Naive thymus-derived CD4-positive, alpha-beta T cell (primary cell): ENCODE results near the gene PKN2. TPM values are rescaled to one million over a fixed set of nuclear protein-coding genes. Genes with fewer than 3 reads are reported as not detected.
A peak's percentile ranks its signal among the peaks of the same experiment; 100 is the strongest.

Experiments
- ATAC-seq: fragments of 150-1000 bp; cut with Tn5 transposase; 2 replicates; pipeline ENCODE4 v1.10.0; 2021; ENCODE audit warnings: mild to moderate bottlenecking, moderate library complexity
- CTCF ChIA-PET: fragments of 350-600 bp; sonication (Branson Sonifier 250); formaldehyde crosslinking; loops from one replicate; lab custom pipeline; 2021; ENCODE audit warnings: antibody characterized with exemption; lab: Charles Lee
- POLR2A ChIA-PET: fragments of 350-600 bp; sonication (Branson Sonifier 250); formaldehyde crosslinking; loops from one replicate; lab custom pipeline; 2021; ENCODE audit warnings: antibody characterized with exemption, inconsistent platforms; lab: Charles Lee
- DNase-seq, 9 donors: peaks; one replicate each; pipeline versions ENCODE4 v3.0.0 to v3.0.0-alpha.2; 2020 to 2022; ENCODE audit warnings: mixed read lengths in 1 of 9
- H3K27ac ChIP-seq: one replicate; pipeline ENCODE4 v1.7.0; 2013; ENCODE audit warnings: mild to moderate bottlenecking, low read depth, low read length, moderate library complexity
- H3K27me3 ChIP-seq, 2 donors: one replicate each; pipeline ENCODE4 v1.7.0; 2013; ENCODE audit warnings: low read length in 2 of 2, mild to moderate bottlenecking in 2 of 2, moderate library complexity in 2 of 2; ENCODE audit not compliant: control insufficient read depth in 2 of 2, insufficient read depth in 2 of 2
- H3K36me3 ChIP-seq, 3 experiments: 1 replicate in 2 of 3; 2 replicates in 1 of 3; pipeline ENCODE4 v1.7.0; 2013; ENCODE audit warnings: low read length in 3 of 3, mild to moderate bottlenecking in 3 of 3, moderate library complexity in 1 of 3; ENCODE audit not compliant: insufficient read depth in 3 of 3, control insufficient read depth in 2 of 3
- H3K4me1 ChIP-seq, 2 donors: one replicate each; pipeline ENCODE4 v1.7.0; 2013; ENCODE audit warnings: low read length in 2 of 2, mild to moderate bottlenecking in 2 of 2, moderate library complexity in 1 of 2; ENCODE audit not compliant: control insufficient read depth in 2 of 2, insufficient read depth in 2 of 2
- H3K4me3 ChIP-seq: 2 replicates; pipeline ENCODE4 v1.7.0; 2013; ENCODE audit warnings: mild to moderate bottlenecking, low read length
- H3K9me3 ChIP-seq, 3 experiments: 1 replicate in 2 of 3; 2 replicates in 1 of 3; pipeline ENCODE4 v1.7.0; 2013; ENCODE audit warnings: low read length in 3 of 3; ENCODE audit not compliant: control insufficient read depth in 2 of 3
- H3K27ac Mint-ChIP-seq, 9 donors: one replicate each; pipeline ENCODE4 v1.8.0; 2020 to 2022; ENCODE audit warnings: mixed read lengths in 9 of 9, mild to moderate bottlenecking in 8 of 9, moderate library complexity in 5 of 9, inconsistent platforms in 2 of 9
- H3K27me3 Mint-ChIP-seq, 5 donors: one replicate each; pipeline ENCODE4 v1.8.0; 2021 to 2022; ENCODE audit warnings: mixed read lengths in 5 of 5, mild to moderate bottlenecking in 1 of 5
- H3K36me3 Mint-ChIP-seq, 5 donors: one replicate each; pipeline ENCODE4 v1.8.0; 2020 to 2022; ENCODE audit warnings: mixed read lengths in 5 of 5, mild to moderate bottlenecking in 3 of 5, inconsistent platforms in 1 of 5
- H3K4me1 Mint-ChIP-seq, 7 donors: one replicate each; pipeline ENCODE4 v1.8.0; 2020 to 2022; ENCODE audit warnings: mixed read lengths in 7 of 7, mild to moderate bottlenecking in 3 of 7, inconsistent platforms in 1 of 7
- H3K4me3 Mint-ChIP-seq, 10 donors: one replicate each; pipeline ENCODE4 v1.8.0; 2020 to 2022; ENCODE audit warnings: mild to moderate bottlenecking in 10 of 10, mixed read lengths in 10 of 10, moderate library complexity in 6 of 10, inconsistent platforms in 2 of 10
- H3K9me3 Mint-ChIP-seq, 11 donors: one replicate each; pipeline ENCODE4 v1.8.0; 2020 to 2022; ENCODE audit warnings: mixed read lengths in 11 of 11, mild to moderate bottlenecking in 4 of 11, inconsistent platforms in 1 of 11, moderate library complexity in 1 of 11
- intact Hi-C, 2 donors: fragments of 100-400 bp; cut with micrococcal nuclease; formaldehyde crosslinking; loops; one replicate each; pipeline ENCODE4 v1.15.1; 2023
- polyA plus RNA-seq, 2 donors: library from polyadenylated mRNA; unstranded; fragments of 300-500 nt; fragmentation: Illumina TruSeq; gene quantifications; one replicate each; pipeline ENCODE4 v1.2.3, GENCODE V29; 2021
- total RNA-seq, 6 experiments: library from RNA in 5 of 6; stranded (reverse) in 5 of 6; gene quantifications; 1 replicate in 5 of 6; 2 replicates in 1 of 6; pipeline ENCODE4 v1.2.3 and lab custom pipeline; 2021 to 2026

The PKN2 gene
- total and polyA plus RNA-seq, 7 experiments from 2014 or later: 9.0 to 53.8 (median 44.2) TPM

DNA sequence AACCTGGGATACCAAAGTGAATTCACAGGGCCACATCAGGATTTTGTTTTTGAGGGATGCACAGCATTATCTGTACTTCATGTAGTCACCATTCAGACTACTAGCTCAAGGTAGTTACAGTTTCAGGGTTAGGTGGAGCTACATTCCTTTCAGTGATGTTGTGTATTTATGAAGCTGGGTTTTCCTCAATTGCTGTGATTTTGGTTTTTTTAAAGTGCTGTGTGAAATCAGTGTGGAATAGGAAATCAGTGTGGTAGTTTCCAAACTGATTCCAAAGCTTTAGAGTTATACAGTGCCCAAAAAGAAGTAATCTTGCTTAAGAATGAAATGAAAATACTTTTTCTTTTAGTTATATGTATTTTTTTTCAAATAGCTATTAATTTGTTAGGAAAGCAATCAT lies 95.8 kb downstream of the PKN2 start:
- DNase-seq: no peak
- Mint-ChIP-seq H3K4me3 (no peak overlapping the region), H3K9me3 (peaks cover 0 to 6% (median 0%) of the 10 kb centered on the region in 11 donors), H3K36me3 (peaks cover 7 to 62% (median 40%) of the 10 kb centered on the region in 5 donors), H3K27ac (no peak overlapping the region), H3K4me1 (peaks cover 0 to 5% (median 0%) of the 10 kb centered on the region in 7 donors), H3K27me3 (no peaks in the 10 kb centered on the region)
- ChIA-PET POLR2A (no interaction called here), CTCF (no interaction called here)
- Histone ChIP-seq H3K27ac (no peak overlapping the region), H3K36me3 (peaks cover 0 to 31% (median 0%) of the 10 kb centered on the region in 3 experiments), H3K9me3 (no peaks in the 10 kb centered on the region), H3K4me1 (no peaks in the 10 kb centered on the region), H3K4me3 (no peak overlapping the region), H3K27me3 (no peaks in the 10 kb centered on the region)
- ATAC-seq: no peak
- intact Hi-C loops: loop anchor here in 1 of 2 donors (5.0 kb wide), 1 partner anchor 123 kb away; no protein-coding TSS in a partner anchor

- peaks cover 0 to 5% (median 0%) of the 10 kb centered on the region in 7 donors for H3K4me1 Mint-ChIP-seq
- no peak for ATAC-seq
- no peak overlapping the region for H3K27ac Mint-ChIP-seq
- no peaks in the 10 kb centered on the region for H3K9me3 ChIP-seq
- peaks cover 0 to 6% (median 0%) of the 10 kb centered on the region in 11 donors for H3K9me3 Mint-ChIP-seq
- H3K27me3 ChIP-seq: no peaks in the 10 kb centered on the region
- intact Hi-C loops: loop anchor here in 1 of 2 donors (5.0 kb wide), 1 partner anchor 123 kb away; no protein-coding TSS in a partner anchor
- POLR2A ChIA-PET: no interaction called here
- no peak overlapping the region for H3K27ac ChIP-seq
- no peak for DNase-seq
- H3K4me3 ChIP-seq: no peak overlapping the region
- CTCF ChIA-PET: no interaction called here
- peaks cover 4 to 62% (median 39%) of the 10 kb centered on the region in 5 donors for H3K36me3 Mint-ChIP-seq
- H3K27me3 Mint-ChIP-seq: no peaks in the 10 kb centered on the region
- peaks cover 0 to 25% (median 0%) of the 10 kb centered on the region in 3 experiments for H3K36me3 ChIP-seq
- H3K4me3 Mint-ChIP-seq: no peak overlapping the region
- no peaks in the 10 kb centered on the region for H3K4me1 ChIP-seq
Measured at GRCh38 chr1:88780485-88780884, 96.4 kb downstream of the PKN2 start.

- Histone ChIP-seq H3K9me3 (no peaks in the 10 kb centered on the region), H3K4me3 (no peak overlapping the region), H3K4me1 (no peaks in the 10 kb centered on the region), H3K27me3 (no peaks in the 10 kb centered on the region), H3K36me3 (peaks cover 0 to 20% (median 4%) of the 10 kb centered on the region in 3 experiments), H3K27ac (no peak overlapping the region)
- Mint-ChIP-seq H3K36me3 (peaks cover 4 to 53% (median 26%) of the 10 kb centered on the region in 5 donors), H3K4me1 (peaks cover 0 to 5% (median 0%) of the 10 kb centered on the region in 7 donors), H3K27ac (peak overlapping the region in 5 of 9 donors; percentile 8 to 82 (median 25)), H3K27me3 (no peaks in the 10 kb centered on the region), H3K9me3 (no peaks in the 10 kb centered on the region), H3K4me3 (no peak overlapping the region)
- ChIA-PET POLR2A (interaction anchor here (0.9 kb wide), 1 partner anchor 33 kb away, joined by 3 read pairs; no protein-coding TSS in a partner anchor), CTCF (no interaction called here)
- no peak for ATAC-seq
- intact Hi-C loops: loop anchor here in 1 of 2 donors (5.0 kb wide), 1 partner anchor 126 kb away; no protein-coding TSS in a partner anchor
- DNase-seq: no peak
Measured at GRCh38 chr1:88783145-88783544, 99.1 kb downstream of the PKN2 start.

GRCh38 chr1:88784551-88784950 lies 100.5 kb downstream of the PKN2 start:
- Mint-ChIP-seq H3K27ac (no peak overlapping the region), H3K9me3 (no peaks in the 10 kb centered on the region), H3K36me3 (peaks cover 4 to 50% (median 21%) of the 10 kb centered on the region in 5 donors), H3K4me1 (peaks cover 0 to 5% (median 0%) of the 10 kb centered on the region in 7 donors), H3K27me3 (no peaks in the 10 kb centered on the region), H3K4me3 (no peak overlapping the region)
- no peak overlapping the region for H3K4me3 ChIP-seq
- CTCF ChIA-PET: interaction anchor here (0.6 to 0.7 kb wide), 2 partner anchors 44 to 539 kb away, joined by 3 to 4 read pairs; no protein-coding TSS in a partner anchor
- intact Hi-C loops: loop anchor here in 1 of 2 donors (5.0 kb wide), 1 partner anchor 127 kb away; no protein-coding TSS in a partner anchor
- peaks cover 0 to 18% (median 4%) of the 10 kb centered on the region in 3 experiments for H3K36me3 ChIP-seq
- H3K9me3 ChIP-seq: no peaks in the 10 kb centered on the region
- ATAC-seq (no peak), DNase-seq (no peak)
- H3K27me3 ChIP-seq: no peaks in the 10 kb centered on the region
- POLR2A ChIA-PET: interaction anchor here (0.6 kb wide), 1 partner anchor 194 kb away, joined by 3 read pairs; no protein-coding TSS in a partner anchor
- H3K27ac ChIP-seq: no peak overlapping the region
- no peaks in the 10 kb centered on the region for H3K4me1 ChIP-seq

- Mint-ChIP-seq H3K36me3 (peaks cover 4 to 57% (median 29%) of the 10 kb centered on the region in 5 donors), H3K27ac (no peak overlapping the region), H3K27me3 (no peaks in the 10 kb centered on the region), H3K9me3 (no peaks in the 10 kb centered on the region), H3K4me1 (peaks cover 0 to 5% (median 0%) of the 10 kb centered on the region in 7 donors), H3K4me3 (no peak overlapping the region)
- CTCF ChIA-PET: interaction anchor here (0.6 to 1.1 kb wide), 2 partner anchors 13 to 1035 kb away, joined by 3 to 6 read pairs; no protein-coding TSS in a partner anchor
- Histone ChIP-seq H3K27ac (no peak overlapping the region), H3K27me3 (no peaks in the 10 kb centered on the region), H3K36me3 (peaks cover 0 to 37% (median 4%) of the 10 kb centered on the region in 3 experiments), H3K4me1 (no peaks in the 10 kb centered on the region), H3K9me3 (no peaks in the 10 kb centered on the region), H3K4me3 (no peak overlapping the region)
- POLR2A ChIA-PET: no interaction called here
- no peak for DNase-seq
- intact Hi-C loops: no loop called here
- ATAC-seq: no peak
Measured at GRCh38 chr1:88787023-88787903, 103.2 kb downstream of the PKN2 start.

- peaks cover under 1 to 55% (median 27%) of the 10 kb centered on the region in 5 donors for H3K36me3 Mint-ChIP-seq
- DNase-seq (no peak), ATAC-seq (no peak)
- Histone ChIP-seq H3K36me3 (peaks cover 0 to 35% (median 3%) of the 10 kb centered on the region in 3 experiments), H3K27me3 (no peaks in the 10 kb centered on the region), H3K27ac (no peak overlapping the region), H3K4me1 (no peaks in the 10 kb centered on the region), H3K9me3 (no peaks in the 10 kb centered on the region), H3K4me3 (no peak overlapping the region)
- intact Hi-C loops: loop anchor here in 1 of 2 donors (10.0 kb wide), 1 partner anchor 136 kb away; no protein-coding TSS in a partner anchor
- H3K4me3 Mint-ChIP-seq: no peak overlapping the region
- ChIA-PET POLR2A (no interaction called here), CTCF (interaction anchor here (0.6 kb wide), 1 partner anchor 617 kb away, joined by 3 read pairs; no protein-coding TSS in a partner anchor)
- no peaks in the 10 kb centered on the region for H3K9me3 Mint-ChIP-seq
- no peak overlapping the region for H3K27ac Mint-ChIP-seq
- H3K27me3 Mint-ChIP-seq: no peaks in the 10 kb centered on the region
- peaks cover 2 to 9% (median 8%) of the 10 kb centered on the region in 7 donors for H3K4me1 Mint-ChIP-seq
Measured at GRCh38 chr1:88791192-88791591, 107.1 kb downstream of the PKN2 start.
